GM18502 (cell line): Measurements from ENCODE around the gene MSI2.

Source experiments
- ATAC-seq: cut with Tn5 transposase; IDR thresholded peaks from one replicate; pipeline ENCODE4 v1.9.1; 2021; ENCODE audit warnings: mild to moderate bottlenecking; ENCODE audit not compliant: unreplicated experiment, poor library complexity

The MSI2 gene

DNA sequence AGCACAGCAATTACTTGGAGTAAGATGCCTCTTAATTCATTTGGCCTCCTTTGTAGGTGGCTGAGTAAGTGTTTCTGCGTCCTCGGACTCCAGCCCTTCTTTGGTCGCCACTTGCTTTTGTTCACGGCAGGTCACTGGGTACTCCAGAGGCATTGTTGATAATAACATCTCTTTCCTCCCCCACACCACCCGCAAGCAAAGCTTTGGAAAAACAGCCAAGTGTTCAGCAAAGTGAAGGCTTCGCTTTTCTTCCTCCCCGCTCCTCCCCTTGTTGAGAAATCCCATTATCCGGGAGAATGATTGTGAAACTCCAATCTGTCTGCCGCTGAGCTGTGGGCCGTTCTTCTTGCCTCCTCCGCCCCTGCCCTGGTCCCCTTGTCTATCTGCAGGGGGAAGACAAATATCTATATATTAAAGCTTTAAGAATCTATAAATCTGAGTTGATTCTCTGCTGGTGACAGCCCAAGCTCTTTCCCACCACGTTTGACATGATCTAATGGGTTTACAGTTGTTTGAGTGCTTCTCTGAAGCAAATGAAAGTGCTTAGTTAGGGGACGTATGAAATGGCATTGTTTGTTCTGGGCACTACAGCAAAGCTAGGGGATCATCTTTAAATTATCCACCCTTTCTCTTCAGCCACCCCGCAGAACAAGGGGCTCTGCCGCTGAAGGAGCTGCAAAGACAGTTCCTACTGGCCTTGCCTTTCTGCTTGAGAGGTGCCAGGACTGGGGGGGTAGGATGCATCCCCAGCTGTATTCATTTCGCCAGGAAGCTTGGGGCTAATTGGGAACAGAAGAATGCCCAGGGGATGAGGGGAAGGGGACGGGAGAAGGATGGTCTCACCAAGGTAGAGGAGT lies 321.7 kb downstream of the MSI2 start:
- ATAC-seq: no peak

DNA sequence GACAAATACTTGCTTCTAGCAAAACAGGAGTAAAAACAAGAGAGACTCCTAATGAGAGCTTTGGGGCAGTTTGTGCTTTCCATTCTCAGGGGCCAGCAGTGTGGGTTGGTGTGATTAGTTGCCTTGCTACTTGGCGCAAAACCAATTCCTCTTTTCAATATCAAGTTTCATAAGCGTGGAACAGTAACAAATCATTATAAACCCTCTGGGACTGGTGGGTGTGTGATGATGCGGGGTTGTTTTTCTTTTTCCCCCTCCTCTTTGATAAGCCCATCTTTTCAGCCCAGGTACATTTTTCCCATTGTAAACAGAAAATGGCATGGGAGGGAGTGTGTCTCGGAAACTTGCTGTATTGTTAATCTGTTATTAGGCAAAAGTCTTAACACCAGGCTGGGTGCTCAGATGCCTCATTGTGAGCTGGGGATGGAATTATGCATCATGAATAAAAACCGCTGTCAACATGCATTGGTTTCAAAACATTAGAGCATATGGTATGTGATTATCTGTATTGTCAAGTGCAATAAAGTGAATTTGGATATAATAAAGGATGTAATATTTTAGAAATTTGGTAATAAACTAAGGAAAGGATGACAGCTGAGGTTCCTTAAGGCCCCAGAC lies 322.4 kb downstream of the MSI2 start:
- no peak for ATAC-seq

DNA sequence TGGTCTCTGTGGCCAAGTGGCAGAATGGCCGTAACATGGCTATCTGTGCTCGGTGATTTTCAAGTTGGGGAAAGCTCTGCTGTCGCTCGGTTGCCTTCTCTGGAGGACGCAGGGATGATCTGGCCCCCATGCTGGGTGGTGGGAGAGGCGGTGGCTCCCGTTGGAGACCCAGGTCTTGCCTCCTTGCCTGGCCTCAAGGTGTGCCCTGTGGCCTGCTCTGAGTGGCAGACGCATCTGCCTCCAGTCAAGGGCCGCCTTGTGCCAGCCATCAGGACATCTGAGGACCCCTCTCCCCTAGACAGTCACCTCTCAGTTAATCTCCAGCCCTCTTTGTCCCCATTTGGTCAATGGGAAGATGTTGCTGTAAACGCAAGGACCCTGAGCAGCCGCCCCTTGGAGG lies 322.9 kb downstream of the MSI2 start:
- no peak for ATAC-seq

DNA sequence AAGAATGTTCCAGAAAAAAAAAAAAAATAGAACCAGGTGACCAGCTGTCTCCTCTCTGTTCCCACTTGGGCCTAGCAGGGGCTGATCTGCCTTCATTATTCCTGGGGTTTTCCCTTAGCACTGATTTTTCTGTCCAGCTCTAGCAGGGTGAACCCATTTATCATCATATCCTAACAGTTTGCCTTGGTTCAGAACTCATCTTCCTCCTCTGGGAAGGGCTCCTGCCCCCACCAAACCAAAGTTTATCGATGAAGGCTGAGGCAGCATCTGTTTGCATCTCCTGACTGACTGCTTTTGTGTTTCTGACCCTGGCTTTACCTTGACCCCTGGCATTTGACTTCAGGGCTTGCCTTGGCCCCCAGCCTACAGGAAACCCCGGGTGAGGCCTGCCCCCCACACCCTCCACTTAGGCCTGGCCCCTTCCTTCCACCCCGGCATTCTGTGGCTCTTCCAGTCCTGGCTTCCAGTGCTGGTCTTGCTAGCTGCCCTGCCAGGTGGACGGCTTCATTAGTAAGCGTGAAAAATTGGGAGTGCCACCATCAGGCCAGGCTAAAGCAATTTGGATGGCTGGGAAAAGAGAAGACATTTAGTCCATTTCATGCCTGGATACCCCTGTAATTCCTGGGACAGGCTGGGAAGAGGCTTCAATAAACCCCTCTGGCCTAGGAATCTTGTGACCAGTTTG lies 323.9 kb downstream of the MSI2 start:
- ATAC-seq: no peak

DNA sequence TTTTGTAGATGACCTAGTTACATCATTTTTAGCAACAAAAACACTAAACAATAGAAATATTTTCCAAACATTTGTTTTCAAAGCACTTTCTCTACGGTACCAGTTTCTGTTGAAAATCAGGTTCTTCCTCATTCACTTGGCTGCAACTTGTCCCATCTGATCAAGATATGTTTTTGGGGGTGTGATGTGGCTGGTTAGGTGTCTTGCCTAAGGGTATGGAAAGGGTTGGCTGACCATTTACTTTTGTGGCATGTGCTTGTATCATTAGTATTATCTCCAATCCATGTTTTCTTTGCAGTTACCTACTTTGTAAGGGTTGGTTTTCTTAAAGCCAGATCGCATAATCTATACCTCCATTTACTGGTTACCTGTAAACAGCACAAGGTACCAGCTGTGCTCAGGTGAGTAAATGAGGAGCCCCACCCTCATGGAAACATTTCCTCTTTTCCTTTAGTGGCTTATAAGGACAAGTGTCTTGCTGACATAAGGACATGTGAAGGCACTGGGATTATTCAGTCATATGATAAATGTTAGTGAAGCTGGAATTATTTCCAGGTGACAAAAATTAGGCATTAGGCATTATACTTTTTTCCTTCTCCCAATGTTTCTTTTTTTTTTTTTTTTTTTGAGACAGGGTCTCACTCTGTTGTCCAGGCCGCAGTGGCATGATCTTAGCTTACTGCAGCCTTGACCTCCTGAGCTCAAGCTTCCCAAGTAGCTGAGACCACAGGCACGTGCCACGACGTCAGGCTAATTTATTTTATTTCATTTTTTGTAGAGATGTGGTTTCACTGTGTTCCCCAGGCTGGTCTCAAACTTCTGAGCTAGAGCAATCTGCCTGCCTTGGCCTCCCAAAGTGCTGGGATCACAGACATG lies 326.8 kb downstream of the MSI2 start:
- no peak for ATAC-seq

DNA sequence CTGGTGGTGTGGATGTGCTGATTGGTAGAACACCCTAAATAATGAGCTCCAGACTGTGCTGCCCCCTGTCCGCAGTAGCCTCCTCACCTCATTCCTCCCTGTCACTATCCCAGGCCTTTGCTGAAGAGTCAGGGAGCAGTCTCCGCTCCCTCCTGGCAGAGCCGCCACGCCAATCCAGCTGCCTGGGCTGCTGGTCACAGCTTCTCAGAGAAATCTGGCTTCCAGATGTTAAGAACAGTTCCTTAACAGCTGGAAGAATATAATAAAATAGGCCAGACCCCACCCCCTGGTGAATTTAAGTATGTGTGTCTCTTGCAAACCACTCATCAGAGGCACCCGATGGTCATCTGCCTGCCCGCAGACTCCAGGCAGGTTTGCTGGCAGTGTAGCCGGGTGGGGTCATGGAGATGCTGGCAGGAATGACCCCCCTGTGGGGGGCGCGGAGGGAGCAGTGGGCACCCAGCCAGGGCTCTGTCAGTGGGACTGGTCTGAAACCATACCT lies 327.8 kb downstream of the MSI2 start:
- ATAC-seq: no peak

DNA sequence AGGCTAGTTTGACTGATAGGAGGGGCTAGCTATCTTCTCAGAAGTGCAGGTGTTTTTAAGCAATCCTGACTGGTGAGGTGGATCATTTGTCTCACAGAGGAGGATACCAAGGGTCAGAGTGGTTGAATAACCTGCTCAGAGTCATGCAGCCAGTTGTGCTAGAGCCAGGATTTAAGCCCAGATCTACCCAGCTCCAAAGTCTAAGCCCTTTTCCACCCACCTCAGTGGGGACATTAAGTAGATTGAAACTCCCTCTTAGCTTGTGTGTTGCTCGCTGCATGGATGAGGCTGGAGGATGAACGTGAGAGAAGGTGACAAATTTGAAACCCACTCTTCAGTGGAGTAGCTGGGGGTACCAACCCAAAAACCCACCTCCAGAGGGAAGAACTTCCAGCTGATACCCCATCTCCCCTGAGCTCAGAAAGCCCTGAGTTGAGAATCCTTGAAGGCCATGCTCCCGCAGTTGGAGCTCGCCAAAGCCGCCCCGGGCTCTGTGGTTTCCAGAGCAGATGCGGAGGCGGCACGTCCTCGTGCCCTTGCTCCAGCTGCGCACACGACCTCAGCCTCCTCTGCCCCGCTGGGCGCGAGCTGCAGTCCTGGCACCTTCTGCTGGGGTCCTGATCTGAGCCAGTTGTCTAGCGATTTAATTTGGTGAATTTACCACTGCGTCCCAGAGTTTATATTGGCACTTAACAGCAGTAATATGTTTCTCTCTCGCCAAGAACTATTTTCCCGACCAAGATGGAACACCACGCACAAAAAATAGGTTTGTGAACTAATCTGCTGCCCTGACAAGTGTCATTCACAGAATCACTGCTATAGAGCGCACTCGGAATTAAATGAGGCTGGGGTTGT lies 329.2 kb downstream of the MSI2 start:
- ATAC-seq: no peak

DNA sequence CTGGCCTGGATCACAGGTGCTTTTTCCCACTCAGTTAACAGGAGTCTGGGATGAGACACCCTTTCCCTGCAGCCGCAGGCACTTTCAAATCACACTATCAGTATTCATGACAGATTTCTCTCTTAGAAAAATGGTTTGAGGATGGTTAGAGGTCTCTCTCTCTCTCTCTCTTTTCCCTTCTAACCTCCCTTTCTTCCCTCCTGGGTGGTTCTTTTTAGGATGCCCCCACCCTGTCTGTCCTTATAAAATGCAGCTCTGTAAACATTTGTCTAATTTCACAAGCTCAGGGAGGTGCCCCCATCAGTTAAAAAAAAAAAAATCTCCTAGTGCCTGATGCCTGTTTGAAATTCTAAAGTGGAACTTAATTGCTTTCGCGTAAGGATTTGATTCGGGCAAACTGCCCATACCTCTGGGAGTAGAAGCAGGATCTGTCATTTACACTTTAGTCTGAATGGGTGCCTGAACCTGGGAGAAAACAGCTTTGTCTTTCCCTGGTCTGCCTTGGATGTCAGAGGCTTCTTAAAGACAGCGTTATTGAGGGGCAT lies 329.9 kb downstream of the MSI2 start:
- ATAC-seq: no peak

DNA sequence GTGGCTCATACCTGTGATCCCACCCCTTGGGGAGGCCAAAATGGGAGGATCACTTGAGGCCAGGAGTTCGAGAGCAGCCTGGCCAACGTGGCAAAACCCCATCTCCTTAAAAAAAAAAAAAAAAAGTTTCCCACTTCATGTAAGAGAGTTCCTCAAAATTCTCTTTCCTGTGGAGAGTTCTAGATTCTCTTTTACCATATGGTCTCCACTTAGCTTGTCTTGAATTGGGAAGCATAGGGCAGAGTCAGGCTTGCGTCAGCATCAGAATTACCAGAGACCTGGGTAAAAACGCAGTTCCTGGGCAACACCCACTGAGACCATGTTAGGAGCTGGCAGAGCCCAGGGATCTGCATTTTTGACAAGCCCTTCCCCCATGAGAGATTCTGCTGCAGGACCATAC lies 330.4 kb downstream of the MSI2 start:
- no peak for ATAC-seq

DNA sequence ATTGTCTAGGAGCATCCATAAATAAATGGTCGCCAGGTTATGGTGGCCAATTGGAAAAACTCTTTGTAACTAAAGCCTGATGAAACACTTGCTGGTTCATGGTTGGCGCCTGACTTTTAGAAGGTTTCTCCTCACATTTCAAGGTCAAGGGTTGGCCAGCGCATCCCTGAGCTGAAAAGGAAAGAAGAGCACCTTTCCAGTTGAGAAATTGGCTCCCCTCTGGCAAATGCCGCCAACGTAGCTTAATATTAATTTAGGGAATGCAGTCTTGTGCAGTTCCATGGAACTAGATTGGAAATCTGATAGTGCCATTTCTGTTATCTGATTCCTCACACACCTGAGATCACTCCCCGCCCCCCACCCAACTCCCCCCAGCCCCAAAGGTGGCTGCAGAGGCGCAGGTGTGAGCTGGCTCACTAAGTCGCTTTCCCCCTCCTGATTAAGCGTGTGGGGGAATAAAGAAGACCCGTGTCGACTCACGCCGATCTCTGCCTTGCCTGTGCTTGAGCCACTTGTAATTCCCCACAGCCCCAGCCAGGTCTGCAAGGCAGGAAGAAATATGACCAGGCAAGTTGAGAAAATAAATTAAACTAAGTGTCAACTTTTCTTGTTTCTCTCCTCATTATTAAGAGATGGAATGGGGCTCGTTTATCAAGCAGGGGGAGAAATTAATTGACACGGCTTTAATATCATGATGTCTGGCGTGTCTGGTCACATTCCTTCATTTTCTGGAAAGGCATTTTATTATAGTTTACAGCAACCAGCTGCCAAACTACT lies 331.1 kb downstream of the MSI2 start:
- no peak for ATAC-seq

DNA sequence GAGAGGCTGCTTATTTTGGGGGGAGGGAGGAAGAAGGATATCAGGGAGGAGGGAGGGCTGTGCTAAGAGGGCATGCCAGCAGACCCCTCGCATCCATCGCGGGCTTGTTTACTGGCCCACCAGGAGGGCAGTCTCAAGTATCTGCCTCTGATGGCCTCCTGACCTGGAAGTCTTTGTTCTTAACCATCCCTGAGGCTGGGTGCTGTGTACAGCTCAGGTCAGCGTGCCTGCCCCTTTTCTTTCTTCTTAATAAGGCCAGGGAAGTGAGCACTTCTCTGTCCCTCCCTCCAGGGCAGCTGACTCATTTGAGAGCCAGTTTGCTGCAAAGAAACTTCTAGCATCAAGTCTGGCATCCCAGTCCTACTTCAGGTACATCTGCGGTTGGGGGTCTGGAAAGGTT lies 331.8 kb downstream of the MSI2 start:
- no peak for ATAC-seq

DNA sequence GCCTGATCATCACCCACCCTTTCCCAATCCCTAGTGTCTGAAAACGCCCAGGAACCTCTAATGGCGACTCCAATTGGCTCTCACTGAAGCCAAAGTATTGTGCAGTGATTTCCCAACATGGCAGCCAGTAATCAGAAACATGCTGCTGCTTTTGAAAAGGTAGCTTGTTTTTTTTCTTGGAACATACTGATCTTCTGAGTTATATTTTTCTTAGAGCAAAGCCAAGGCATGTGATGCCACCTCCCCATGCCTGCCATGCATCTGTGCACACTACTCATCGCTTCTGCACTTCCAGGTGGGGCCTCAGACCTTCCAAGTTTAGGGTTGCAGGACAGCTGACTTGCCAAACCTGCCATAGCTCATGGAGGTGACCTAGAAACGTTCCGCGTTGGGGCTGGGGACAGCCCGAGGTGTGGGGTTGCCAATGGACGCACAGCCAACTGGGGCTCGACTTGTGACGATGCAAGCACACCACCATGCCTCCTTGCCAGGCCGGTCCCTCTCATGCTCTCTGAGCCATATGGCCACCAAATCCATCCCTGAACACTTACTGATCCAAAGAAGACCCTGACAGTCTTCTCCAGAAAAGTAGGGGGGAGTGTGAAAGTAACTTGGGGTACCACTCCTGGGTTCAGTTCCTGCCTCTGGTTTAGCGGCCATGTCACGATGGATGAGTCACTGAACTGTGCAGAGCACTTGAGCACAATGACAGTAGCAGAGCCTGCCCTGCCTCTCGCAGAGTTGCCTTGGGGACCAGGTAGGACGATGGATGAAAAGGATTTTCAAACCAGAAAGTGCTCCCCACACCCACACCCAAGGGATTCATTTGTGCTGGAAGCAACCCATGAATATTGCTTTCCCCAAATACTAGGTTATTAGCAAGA lies 333.1 kb downstream of the MSI2 start:
- ATAC-seq: no peak

DNA sequence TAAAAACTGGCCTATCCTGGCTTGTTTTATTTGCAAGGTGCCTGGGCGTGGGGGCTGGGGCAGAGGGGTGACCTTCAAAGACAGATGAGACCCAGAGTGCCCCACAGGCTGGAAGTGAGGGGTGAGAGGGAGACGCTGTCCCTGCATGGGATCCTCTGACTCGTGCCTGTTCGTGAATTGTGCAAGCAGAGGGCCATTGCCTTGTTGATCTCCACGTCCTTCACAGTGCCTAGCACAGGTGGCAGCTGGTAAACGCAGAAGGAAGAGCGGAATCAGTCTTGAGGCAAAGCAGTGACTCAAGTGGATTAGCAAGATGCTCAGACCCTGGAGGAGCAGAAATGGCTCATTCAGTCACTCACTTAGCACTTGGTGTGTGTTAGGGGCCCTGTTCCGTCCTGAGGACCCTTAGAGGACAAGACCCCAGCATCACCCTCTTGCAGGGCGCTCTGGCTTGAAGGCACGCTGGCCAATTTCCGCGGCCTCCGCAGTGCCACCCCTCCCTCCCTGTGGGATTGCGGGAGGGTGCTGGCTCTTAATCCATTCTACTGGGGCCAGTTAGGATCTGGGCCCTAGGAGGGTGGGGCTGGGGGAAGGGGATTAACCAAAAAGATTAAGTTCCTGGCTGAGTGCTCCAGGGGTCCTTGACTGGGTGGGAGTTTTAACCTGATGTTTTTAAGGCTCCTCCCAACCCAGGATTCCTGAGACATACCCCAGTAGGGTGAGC lies 337.6 kb downstream of the MSI2 start:
- no peak for ATAC-seq

DNA sequence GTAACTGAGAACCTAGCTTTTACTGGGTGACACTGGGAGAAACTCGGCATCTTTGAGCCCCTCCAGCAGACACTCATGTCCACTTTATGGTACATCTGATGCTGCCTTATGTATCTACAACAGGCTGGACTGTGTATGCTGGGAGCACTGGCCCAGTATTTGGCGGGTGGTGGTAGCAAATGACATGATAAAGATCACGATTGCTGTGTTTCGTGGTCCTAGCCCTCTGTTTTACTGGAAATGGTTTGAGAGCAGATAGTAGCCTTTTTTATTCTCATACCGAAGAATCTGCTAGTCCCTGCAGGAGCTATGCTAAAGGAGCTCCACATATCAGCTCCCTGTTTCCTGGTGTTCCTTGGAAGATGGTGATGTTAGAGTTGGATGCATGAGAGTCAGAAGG lies 338.4 kb downstream of the MSI2 start:
- ATAC-seq: no peak

DNA sequence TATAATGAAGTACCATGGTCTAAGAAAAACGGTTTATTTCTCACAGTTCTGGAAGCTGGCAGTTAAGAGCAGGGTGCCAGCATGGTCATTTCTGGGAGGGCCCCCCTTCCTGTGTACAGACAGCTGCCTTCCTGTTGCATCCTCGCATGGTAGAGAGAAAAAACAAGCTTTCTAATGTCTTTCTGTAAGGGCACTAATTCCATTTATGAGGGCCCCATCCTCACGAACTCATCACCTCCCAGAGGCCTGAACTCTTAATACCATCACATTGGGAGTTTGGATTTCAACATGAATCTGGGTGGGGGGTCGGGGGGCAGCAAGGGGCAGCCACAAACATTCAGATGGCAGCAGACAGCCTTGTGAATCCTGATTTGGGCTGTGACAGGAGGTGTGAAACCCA lies 339.1 kb downstream of the MSI2 start:
- no peak for ATAC-seq

DNA sequence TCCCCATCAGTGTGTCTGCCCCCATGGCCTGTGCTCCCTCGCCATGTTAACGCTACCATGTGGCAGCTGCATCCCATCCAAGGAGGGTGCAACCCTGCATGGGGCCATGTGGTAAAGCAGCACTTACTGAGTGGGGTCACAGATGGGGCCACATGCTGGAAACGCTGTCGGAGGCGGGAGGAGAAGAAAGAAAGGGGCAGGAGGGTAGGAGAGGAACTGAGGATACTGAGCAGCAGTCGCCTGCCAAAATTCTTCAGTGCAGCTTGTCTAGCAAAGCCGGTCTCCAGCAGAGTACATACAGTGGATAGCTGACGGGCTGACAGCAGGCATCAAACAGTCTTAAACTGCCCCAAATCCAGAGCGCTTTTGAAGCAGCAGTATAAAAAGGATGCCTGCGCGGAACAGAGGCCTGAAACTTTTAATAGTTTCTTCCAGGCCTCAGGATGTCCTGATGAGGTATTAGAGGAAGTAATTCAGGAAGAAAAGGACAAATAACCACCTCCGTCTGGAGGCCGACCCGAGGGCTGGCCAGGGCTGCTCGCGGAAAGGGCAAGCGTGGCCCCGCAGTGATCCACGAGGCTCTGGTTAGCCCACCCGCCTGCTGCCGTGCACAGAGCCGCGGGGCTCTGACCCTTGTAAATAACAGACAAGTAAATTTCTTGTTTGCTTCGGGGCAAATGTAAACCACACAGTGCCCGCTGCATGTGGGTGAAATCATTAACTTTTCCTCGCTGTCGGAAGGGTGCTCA lies 339.8 kb downstream of the MSI2 start:
- ATAC-seq: no peak
